Panc1 (cell line): Measurements from ENCODE around the gene ADCY7.

Experiments used
- POLR2AphosphoS5 ChIP-seq: IDR thresholded peaks from 2 replicates; pipeline ENCODE4 v1.6.1; 2012; ENCODE audit warnings: mild to moderate bottlenecking, low read depth, low read length, moderate library complexity
- SIN3A ChIP-seq: IDR thresholded peaks from 2 replicates; pipeline ENCODE4 v1.6.1; 2012; ENCODE audit warnings: low read depth, mild to moderate bottlenecking, low read length, moderate library complexity, borderline replicate concordance; ENCODE audit not compliant: insufficient read depth
- TCF7L2 ChIP-seq: IDR thresholded peaks from 2 replicates; pipeline ENCODE4 v1.6.1; 2011; ENCODE audit warnings: mild to moderate bottlenecking, low read depth, low read length, inconsistent platforms
- TF ChIP-seq, protein P1 (sequence below): fragments of 450-650 bp; IDR thresholded peaks from 2 replicates; pipeline ENCODE4 v1.5.1; 2017; ENCODE audit warnings: mild to moderate bottlenecking
- TF ChIP-seq, protein P2 (sequence below), 2 experiments: IDR thresholded peaks; 2 replicates each; pipeline ENCODE4 v1.6.1; 2011 to 2012; ENCODE audit warnings: low read depth in 2 of 2, control low read depth in 1 of 2, low read length in 1 of 2, mild to moderate bottlenecking in 1 of 2, moderate library complexity in 1 of 2; ENCODE audit not compliant: insufficient read depth in 1 of 2

DNA sequence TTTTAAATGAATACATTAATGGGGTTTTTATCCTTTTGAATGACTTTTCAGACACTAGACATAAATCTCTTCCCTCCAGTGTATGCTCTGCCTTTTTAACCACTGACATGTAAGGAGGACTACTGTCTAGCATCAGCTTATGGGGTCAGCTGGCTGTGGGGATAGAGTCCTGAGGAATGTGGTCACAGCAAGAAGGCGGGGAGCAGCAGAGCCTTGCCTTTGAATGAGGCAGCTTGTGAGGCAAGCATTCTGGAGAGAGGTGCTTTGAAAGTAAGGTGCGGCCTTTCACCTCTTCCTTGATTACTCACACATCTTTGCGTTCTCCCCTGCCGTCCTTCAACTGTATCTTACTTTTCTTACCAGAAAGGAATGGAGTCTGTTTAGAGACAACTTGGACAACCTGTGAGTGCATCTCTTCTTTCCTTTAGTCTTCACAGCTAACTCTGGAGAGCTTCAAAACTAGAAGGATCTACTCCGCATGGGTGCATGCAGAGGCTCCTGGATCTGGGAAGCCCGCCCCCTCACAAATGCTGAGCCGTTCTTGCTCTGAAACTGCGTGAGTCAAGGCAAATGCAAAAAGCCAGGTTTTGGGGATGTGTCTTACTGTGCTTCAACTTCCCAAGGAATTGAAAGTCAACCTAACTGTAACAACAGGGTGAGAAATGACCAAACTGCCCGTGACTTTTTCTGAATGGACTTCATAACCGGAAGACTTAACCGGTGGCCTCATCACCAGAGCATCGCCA lies 49.9 kb downstream of the ADCY7 start:
- TF ChIP-seq, protein P1, sequence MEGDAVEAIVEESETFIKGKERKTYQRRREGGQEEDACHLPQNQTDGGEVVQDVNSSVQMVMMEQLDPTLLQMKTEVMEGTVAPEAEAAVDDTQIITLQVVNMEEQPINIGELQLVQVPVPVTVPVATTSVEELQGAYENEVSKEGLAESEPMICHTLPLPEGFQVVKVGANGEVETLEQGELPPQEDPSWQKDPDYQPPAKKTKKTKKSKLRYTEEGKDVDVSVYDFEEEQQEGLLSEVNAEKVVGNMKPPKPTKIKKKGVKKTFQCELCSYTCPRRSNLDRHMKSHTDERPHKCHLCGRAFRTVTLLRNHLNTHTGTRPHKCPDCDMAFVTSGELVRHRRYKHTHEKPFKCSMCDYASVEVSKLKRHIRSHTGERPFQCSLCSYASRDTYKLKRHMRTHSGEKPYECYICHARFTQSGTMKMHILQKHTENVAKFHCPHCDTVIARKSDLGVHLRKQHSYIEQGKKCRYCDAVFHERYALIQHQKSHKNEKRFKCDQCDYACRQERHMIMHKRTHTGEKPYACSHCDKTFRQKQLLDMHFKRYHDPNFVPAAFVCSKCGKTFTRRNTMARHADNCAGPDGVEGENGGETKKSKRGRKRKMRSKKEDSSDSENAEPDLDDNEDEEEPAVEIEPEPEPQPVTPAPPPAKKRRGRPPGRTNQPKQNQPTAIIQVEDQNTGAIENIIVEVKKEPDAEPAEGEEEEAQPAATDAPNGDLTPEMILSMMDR = no peak
- no peak for TF ChIP-seq POLR2AphosphoS5
- no peak for TF ChIP-seq SIN3A
- TF ChIP-seq TCF7L2 = no peak
- TF ChIP-seq, protein P2, sequence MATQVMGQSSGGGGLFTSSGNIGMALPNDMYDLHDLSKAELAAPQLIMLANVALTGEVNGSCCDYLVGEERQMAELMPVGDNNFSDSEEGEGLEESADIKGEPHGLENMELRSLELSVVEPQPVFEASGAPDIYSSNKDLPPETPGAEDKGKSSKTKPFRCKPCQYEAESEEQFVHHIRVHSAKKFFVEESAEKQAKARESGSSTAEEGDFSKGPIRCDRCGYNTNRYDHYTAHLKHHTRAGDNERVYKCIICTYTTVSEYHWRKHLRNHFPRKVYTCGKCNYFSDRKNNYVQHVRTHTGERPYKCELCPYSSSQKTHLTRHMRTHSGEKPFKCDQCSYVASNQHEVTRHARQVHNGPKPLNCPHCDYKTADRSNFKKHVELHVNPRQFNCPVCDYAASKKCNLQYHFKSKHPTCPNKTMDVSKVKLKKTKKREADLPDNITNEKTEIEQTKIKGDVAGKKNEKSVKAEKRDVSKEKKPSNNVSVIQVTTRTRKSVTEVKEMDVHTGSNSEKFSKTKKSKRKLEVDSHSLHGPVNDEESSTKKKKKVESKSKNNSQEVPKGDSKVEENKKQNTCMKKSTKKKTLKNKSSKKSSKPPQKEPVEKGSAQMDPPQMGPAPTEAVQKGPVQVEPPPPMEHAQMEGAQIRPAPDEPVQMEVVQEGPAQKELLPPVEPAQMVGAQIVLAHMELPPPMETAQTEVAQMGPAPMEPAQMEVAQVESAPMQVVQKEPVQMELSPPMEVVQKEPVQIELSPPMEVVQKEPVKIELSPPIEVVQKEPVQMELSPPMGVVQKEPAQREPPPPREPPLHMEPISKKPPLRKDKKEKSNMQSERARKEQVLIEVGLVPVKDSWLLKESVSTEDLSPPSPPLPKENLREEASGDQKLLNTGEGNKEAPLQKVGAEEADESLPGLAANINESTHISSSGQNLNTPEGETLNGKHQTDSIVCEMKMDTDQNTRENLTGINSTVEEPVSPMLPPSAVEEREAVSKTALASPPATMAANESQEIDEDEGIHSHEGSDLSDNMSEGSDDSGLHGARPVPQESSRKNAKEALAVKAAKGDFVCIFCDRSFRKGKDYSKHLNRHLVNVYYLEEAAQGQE (IDR thresholded peaks at IDR 0.05; ENCODE audit: insufficient read depth in 1 of 2, low read depth in 2 of 2, low read length in 1 of 2) = no peak
